ENCODE data around the gene COA1. TPM values are rescaled to one million over a fixed set of nuclear protein-coding genes. Genes with fewer than 3 reads are reported as not detected.
A peak's percentile ranks its signal among the peaks of the same experiment; 100 is the strongest.

The COA1 gene
- total RNA-seq, 2 donors from 2014 or later: 47.9 to 57.5 TPM

GRCh38 chr7:43650457-43651052 is 78.8 kb downstream of the COA1 start:
- Histone ChIP-seq H3K27me3 (replicated peaks; ENCODE audit: insufficient read depth) (no peaks in the 10 kb centered on the region), H3K9me3 (no peaks in the 10 kb centered on the region), H3K27ac (peak overlapping the region; percentile 47 to 64), H3K4me1 (replicated peaks) (peaks cover 9% of the 10 kb centered on the region), H3K36me3 (no peaks in the 10 kb centered on the region), H3K4me3 (no peak overlapping the region)
- intact Hi-C loops (cut with DNase I): loop anchor here (5.0 kb wide), 1 partner anchor 47 kb away; no protein-coding TSS in a partner anchor
- DNase-seq (ENCODE audit: low spot score): no peak
- WGBS: 49% methylated on average over 9 of the region's 9 CpGs
- TF ChIP-seq POLR2AphosphoS5 (IDR thresholded peaks at IDR 0.05) (no peak), CTCF (IDR thresholded peaks at IDR 0.05) (no peak), POLR2A (IDR thresholded peaks at IDR 0.05) (no peak)

GRCh38 chr7:43649755-43650274 is 79.5 kb downstream of the COA1 start:
- intact Hi-C loops (cut with DNase I): loop anchor here (2.0 to 5.0 kb wide), 2 partner anchors 47 to 67 kb away; partner anchors contain the start of gene STK17A
- Histone ChIP-seq H3K4me1 (replicated peaks) (peaks cover 9% of the 10 kb centered on the region), H3K4me3 (no peak overlapping the region), H3K9me3 (no peaks in the 10 kb centered on the region), H3K27me3 (replicated peaks; ENCODE audit: insufficient read depth) (no peaks in the 10 kb centered on the region), H3K27ac (peak overlapping the region in 1 of 2 donors; percentile 64), H3K36me3 (no peaks in the 10 kb centered on the region)
- DNase-seq (ENCODE audit: low spot score): no peak
- WGBS: 72% methylated on average over 4 of the region's 4 CpGs
- TF ChIP-seq POLR2AphosphoS5 (IDR thresholded peaks at IDR 0.05): no peak
- TF ChIP-seq POLR2A (IDR thresholded peaks at IDR 0.05): no peak
- TF ChIP-seq CTCF (IDR thresholded peaks at IDR 0.05): no peak

- intact Hi-C loops (cut with DNase I): loop anchor here (2.0 kb wide), 1 partner anchor 66 kb away; the partner anchor contains the start of gene STK17A
Measured at GRCh38 chr7:43648473-43649406, 80.6 kb downstream of the COA1 start.

More at GRCh38 chr7:43648473-43649406, 80.6 kb downstream of the COA1 start:
- Histone ChIP-seq H3K4me3 (no peak overlapping the region), H3K4me1 (replicated peaks) (peaks cover 9% of the 10 kb centered on the region), H3K27me3 (replicated peaks; ENCODE audit: insufficient read depth) (no peaks in the 10 kb centered on the region), H3K27ac (peak overlapping the region; percentile 72 to 83), H3K36me3 (no peaks in the 10 kb centered on the region), H3K9me3 (no peaks in the 10 kb centered on the region)
- no peak for DNase-seq (ENCODE audit: low spot score)
- no peak for TF ChIP-seq POLR2AphosphoS5 (IDR thresholded peaks at IDR 0.05)
- TF ChIP-seq POLR2A (IDR thresholded peaks at IDR 0.05): no peak
- TF ChIP-seq CTCF (IDR thresholded peaks at IDR 0.05): no peak
- WGBS: 22% methylated on average over 8 of the region's 8 CpGs

Data from prostate gland (tissue), 2 donors.